Gastrocnemius medialis (tissue), 4 donors: ENCODE measurements around the gene KLF7. TPM values are rescaled to one million over a fixed set of nuclear protein-coding genes. Genes with fewer than 3 reads are reported as not detected.
A peak's percentile ranks its signal among the peaks of the same experiment; 100 is the strongest.

Source experiments
- ATAC-seq, 2 donors: fragments of 150-250 bp; one replicate each; pipeline ENCODE4 v1.9.1; 2016
- DNase-seq, 2 donors: peaks; one replicate each; pipeline ENCODE4 v3.0.0-alpha.2; 2019
- H3K27ac ChIP-seq, 4 donors: fragments of 200-600 bp; sonication (generic); 1 replicate in 1 of 4; 2 replicates in 3 of 4; pipeline ENCODE4 v1.5.1; 2016 to 2018; ENCODE audit warnings: mild to moderate bottlenecking in 2 of 4, moderate library complexity in 1 of 4
- H3K27me3 ChIP-seq, 3 donors: fragments of 200-600 bp; sonication (generic) in 2 of 3; 1 replicate in 1 of 3; 2 replicates in 2 of 3; pipeline versions ENCODE4 v1.5.1 to v1.6.0; 2016 to 2019; ENCODE audit warnings: mild to moderate bottlenecking in 1 of 3, moderate library complexity in 1 of 3
- H3K36me3 ChIP-seq, 2 donors: fragments of 200-600 bp; sonication (generic) in 1 of 2; one replicate each; pipeline ENCODE4 v1.5.1; 2017 to 2018
- H3K4me1 ChIP-seq, 2 donors: fragments of 200-600 bp; sonication (generic) in 1 of 2; one replicate each; pipeline ENCODE4 v1.5.1; 2016 to 2017; ENCODE audit warnings: mild to moderate bottlenecking in 2 of 2
- H3K4me3 ChIP-seq, 4 donors: fragments of 200-600 bp; sonication (generic) in 3 of 4; 1 replicate in 1 of 4; 2 replicates in 3 of 4; pipeline ENCODE4 v1.5.1; 2016 to 2019; ENCODE audit warnings: mild to moderate bottlenecking in 2 of 4
- H3K9me3 ChIP-seq, 3 donors: fragments of 200-600 bp; sonication (generic) in 2 of 3; 1 replicate in 1 of 3; 2 replicates in 2 of 3; pipeline ENCODE4 v1.5.1; 2016 to 2019
- CTCF ChIP-seq, 5 experiments: fragments of 450-650 bp in 3 of 5; fragments of 200-600 bp in 2 of 5; sonication (generic) in 2 of 5; IDR thresholded peaks in 4 of 5; conservative IDR thresholded peaks in 1 of 5; 1 replicate in 4 of 5; 2 replicates in 1 of 5; pipeline ENCODE4 v1.5.1; 2016 to 2019; ENCODE audit warnings: antibody characterized with exemption in 5 of 5, mild to moderate bottlenecking in 3 of 5, moderate library complexity in 3 of 5
- POLR2A ChIP-seq, 2 donors: fragments of 450-650 bp; IDR thresholded peaks; one replicate each; pipeline ENCODE4 v1.6.1; 2017; ENCODE audit warnings: antibody characterized with exemption in 2 of 2, mild to moderate bottlenecking in 2 of 2, moderate library complexity in 2 of 2
- in situ Hi-C, 4 donors: fragments of 200-750 bp; cut with MboI; loops; one replicate each; pipeline versions ENCODE4 v1.15.0 to v1.8.0; 2017; ENCODE audit warnings: low sequenced_read_pairs in 4 of 4
- intact Hi-C: fragments of 100-400 bp; cut with DNase I; formaldehyde crosslinking; loops from one replicate; pipeline ENCODE4 v1.15.1; 2023; ENCODE audit warnings: low total_unique reads
- total RNA-seq, 4 donors: library from RNA; depleted of rRNA; stranded (reverse); fragments of >200 nt; gene quantifications; one replicate each; pipeline versions ENCODE4 v1.1.0 to v1.2.3, GENCODE V29; 2016

Gene KLF7
- total RNA-seq, 4 donors from 2014 or later, result 6.8 to 12.0 (median 7.6) TPM

GRCh38 chr2:207176247-207176646 lies 10.5 kb upstream of the KLF7 start:
- DNase-seq, result no peak

GRCh38 chr2:207173641-207174040 lies 7.9 kb upstream of the KLF7 start:
- ATAC-seq (no peak), DNase-seq (no peak)
- in situ Hi-C loops (no loop called here), intact Hi-C loops (no loop called here)
- Histone ChIP-seq H3K27me3 (no peaks in the 10 kb centered on the region), H3K36me3 (no peaks in the 10 kb centered on the region), H3K9me3 (no peaks in the 10 kb centered on the region), H3K4me3 (no peak overlapping the region), H3K4me1 (peaks cover 0 to 4% of the 10 kb centered on the region in 2 donors), H3K27ac (no peak overlapping the region)
- no peak for TF ChIP-seq POLR2A (IDR thresholded peaks at IDR 0.05)
- no peak for TF ChIP-seq CTCF (IDR thresholded peaks at IDR 0.05 in 4 of 5, conservative IDR thresholded peaks at IDR 0.05 in 1 of 5)

More at GRCh38 chr2:207176247-207176646, 10.5 kb upstream of the KLF7 start:
- no peaks in the 10 kb centered on the region for H3K9me3 ChIP-seq
- intact Hi-C loops, result no loop called here
- H3K27ac ChIP-seq, result no peak overlapping the region
- no peaks in the 10 kb centered on the region for H3K4me1 ChIP-seq
- in situ Hi-C loops, result no loop called here
- no peaks in the 10 kb centered on the region for H3K36me3 ChIP-seq
- TF ChIP-seq POLR2A (IDR thresholded peaks at IDR 0.05), result no peak
- no peak for TF ChIP-seq CTCF (IDR thresholded peaks at IDR 0.05 in 4 of 5, conservative IDR thresholded peaks at IDR 0.05 in 1 of 5)
- H3K27me3 ChIP-seq, result no peaks in the 10 kb centered on the region
- ATAC-seq, result no peak
- H3K4me3 ChIP-seq, result no peak overlapping the region

- Histone ChIP-seq H3K27me3 (peaks cover 0 to 9% (median 0%) of the 10 kb centered on the region in 3 donors), H3K27ac (peak overlapping the region; percentile 97 to 100 (median 100)), H3K9me3 (no peaks in the 10 kb centered on the region), H3K4me3 (peak overlapping the region; percentile 71 to 90 (median 78)), H3K4me1 (peaks cover 5 to 24% of the 10 kb centered on the region in 2 donors), H3K36me3 (no peaks in the 10 kb centered on the region)
- no peak for ATAC-seq
- DNase-seq, result no peak
- intact Hi-C loops, result loop anchor here (2.0 to 10.0 kb wide), 8 partner anchors 35 to 400 kb away; partner anchors contain the start of genes FASTKD2 and MDH1B
- in situ Hi-C loops, result no loop called here
- TF ChIP-seq POLR2A (IDR thresholded peaks at IDR 0.05), result no peak
- TF ChIP-seq CTCF (IDR thresholded peaks at IDR 0.05 in 4 of 5, conservative IDR thresholded peaks at IDR 0.05 in 1 of 5), result no peak
These were observed 1.6 kb upstream of the KLF7 start for GRCh38 chr2:207167099-207167923.

GRCh38 chr2:207166349-207167098 lies 776 bp upstream of the KLF7 start:
- Histone ChIP-seq H3K4me3 (peak overlapping the region; percentile 71 to 90 (median 78)), H3K27ac (peak overlapping the region; percentile 97 to 100 (median 100)), H3K4me1 (peaks cover 11 to 32% of the 10 kb centered on the region in 2 donors), H3K27me3 (peaks cover 0 to 9% (median 0%) of the 10 kb centered on the region in 3 donors), H3K36me3 (no peaks in the 10 kb centered on the region), H3K9me3 (no peaks in the 10 kb centered on the region)
- ATAC-seq (peak; percentile 59 to 68), DNase-seq (peak in 1 of 2 donors; percentile 69)
- in situ Hi-C loops, result no loop called here
- intact Hi-C loops, result loop anchor here (2.0 to 10.0 kb wide), 8 partner anchors 34 to 399 kb away; partner anchors contain the start of genes FASTKD2 and MDH1B
- TF ChIP-seq CTCF (IDR thresholded peaks at IDR 0.05 in 4 of 5, conservative IDR thresholded peaks at IDR 0.05 in 1 of 5), result peak; percentile 42 to 59 (median 49)
- peak; percentile 86 to 99 for TF ChIP-seq POLR2A (IDR thresholded peaks at IDR 0.05)
